HT-29 (cell line): ENCODE results near the gene B3GALT5. TPM values are rescaled to one million over a fixed set of nuclear protein-coding genes. Genes with fewer than 3 reads are reported as not detected.

Experiments
- DNase-seq: peaks from one replicate; pipeline ENCODE4 v3.0.0-alpha.2; 2015; ENCODE audit warnings: low spot score
- total RNA-seq: library from RNA; depleted of rRNA; stranded (reverse); fragments of >200 nt; shearing (Covaris generic); gene quantifications from 2 replicates; pipeline ENCODE4 v1.2.3, GENCODE V29; 2014; rRNA removed

The B3GALT5 gene
- total RNA-seq, 1 experiment from 2014 or later: 6.0 TPM

DNA sequence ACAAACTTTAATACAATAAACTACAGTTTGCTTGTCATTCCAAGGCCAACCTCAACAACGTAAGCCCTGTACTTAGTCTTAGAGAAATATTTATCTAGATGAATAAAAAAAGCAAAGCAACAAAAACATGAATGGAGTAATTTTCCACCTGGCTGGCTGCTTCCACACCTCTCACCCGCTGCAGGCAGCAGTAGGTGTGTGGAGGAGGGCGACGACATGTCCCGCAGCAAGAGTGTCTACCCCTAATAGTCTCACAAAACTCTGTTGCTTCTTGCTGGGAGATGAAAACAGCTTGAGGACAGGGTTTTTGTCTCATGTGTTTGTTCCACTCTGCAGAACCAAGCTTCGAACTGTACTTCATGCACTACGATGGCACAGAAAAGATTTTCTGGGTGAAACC, 83.5 kb downstream of the B3GALT5 start:
- no peak for DNase-seq

- DNase-seq: no peak
Measured at GRCh38 chr21:39696618-39697017, 83.9 kb downstream of the B3GALT5 start.

DNA sequence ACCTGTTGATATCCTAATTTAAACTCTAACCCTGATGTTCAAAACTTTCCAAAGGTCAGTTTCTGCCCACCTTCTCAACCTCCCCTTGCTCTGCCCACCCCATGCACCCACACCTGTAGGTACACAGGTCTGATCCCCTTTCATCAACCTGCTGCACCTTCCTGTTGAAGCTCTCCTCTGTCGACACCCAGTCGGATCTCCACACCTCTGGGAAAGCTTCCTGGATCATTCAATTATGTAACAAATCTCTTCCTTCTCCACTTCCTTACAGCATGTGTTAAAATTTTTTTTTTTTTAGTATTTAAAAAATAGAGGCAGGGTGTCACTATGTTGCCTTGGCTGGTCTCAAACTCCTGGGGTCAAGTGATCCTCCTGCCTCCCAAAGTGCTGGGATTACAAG, 87.6 kb downstream of the B3GALT5 start:
- DNase-seq: no peak

GRCh38 chr21:39703578-39703977, 90.8 kb downstream of the B3GALT5 start:
- no peak for DNase-seq

- DNase-seq: no peak
Measured at GRCh38 chr21:39705849-39706248, 93.1 kb downstream of the B3GALT5 start.

DNA sequence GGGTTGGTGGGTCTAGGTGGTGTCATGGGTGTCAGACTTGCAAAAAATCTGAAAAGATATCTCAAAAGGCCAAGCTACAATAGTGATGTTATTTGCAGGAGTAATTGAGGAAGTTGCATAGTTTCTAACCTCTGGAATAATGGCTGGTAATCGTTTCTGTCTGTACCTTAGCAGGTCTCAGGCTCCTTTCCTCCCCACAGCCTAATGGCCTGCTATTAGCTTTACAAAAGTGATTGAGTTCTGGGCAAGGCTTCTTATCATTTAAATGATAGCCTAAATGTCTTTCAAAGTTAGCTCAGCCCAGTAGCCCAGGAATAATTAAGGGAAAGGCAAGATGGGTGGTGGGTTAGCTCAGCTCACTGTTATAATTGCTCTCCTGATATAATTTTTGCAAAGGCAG, 94.6 kb downstream of the B3GALT5 start:
- no peak for DNase-seq

GRCh38 chr21:39710866-39711265, 98.1 kb downstream of the B3GALT5 start:
- DNase-seq: no peak

DNA sequence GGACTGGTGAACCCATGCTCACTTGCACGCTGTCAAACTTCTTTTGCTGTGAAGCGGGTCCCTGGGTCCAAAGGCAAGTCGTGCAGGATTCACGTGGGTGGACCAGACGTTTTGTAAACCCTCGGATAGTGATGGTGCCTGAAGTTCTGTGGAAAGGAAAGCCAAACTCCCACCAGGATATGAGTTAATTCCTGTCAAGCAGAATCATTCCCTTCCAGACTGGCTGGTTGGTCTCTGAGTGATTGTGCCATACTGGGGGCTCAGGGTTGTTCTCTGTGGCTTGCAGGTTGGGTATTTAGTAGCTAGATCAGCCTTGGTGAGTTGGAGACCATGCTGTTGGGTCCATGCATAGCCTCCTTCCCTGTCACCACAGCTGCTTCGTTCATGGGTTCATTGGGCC, 99.5 kb downstream of the B3GALT5 start:
- no peak for DNase-seq

DNA sequence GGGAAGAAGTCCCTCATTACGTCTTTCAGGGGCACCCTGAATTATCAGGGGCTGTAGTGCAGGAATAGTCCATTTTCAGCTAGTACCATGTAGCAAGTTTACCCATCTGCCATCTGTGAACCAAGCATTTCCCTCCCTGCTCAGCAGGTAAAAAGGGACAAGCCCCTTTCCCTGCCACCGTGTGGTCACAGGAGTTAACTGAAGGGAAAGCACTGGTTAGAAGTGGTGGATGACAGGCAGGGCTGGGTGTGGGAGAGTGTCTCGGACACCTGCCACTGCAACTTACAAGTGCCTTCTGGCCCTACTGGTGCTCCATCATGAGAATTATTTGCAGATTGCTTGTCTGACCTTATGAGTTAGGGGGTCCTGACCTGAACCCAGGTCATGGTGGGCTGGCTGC, 100.2 kb downstream of the B3GALT5 start:
- DNase-seq: peak; percentile 41

DNA sequence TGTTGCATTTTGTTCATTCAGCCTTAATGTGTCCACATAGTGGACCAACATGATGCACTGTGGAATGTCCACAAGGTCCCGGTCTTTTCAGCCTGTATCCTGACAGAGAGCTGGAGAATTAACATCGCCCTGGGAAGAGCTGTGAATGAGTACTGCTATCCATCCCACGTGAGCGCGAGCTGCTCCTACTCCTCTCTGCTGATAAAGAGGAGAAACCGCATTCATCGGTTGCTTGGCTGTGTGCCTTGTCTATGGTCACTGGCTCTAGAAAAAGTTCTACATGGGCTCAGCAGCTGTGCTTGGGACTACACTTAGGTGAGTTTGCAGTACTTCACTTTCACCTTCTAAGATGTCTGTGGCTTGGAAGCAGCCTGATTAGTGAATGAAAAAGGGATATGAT, 101.2 kb downstream of the B3GALT5 start:
- DNase-seq: no peak

- no peak for DNase-seq
Measured at GRCh38 chr21:39714331-39714730, 101.6 kb downstream of the B3GALT5 start.

- DNase-seq: peak; percentile 58
Measured at GRCh38 chr21:39715804-39716397, 103.2 kb downstream of the B3GALT5 start.

GRCh38 chr21:39720126-39720778, 107.5 kb downstream of the B3GALT5 start:
- no peak for DNase-seq

DNA sequence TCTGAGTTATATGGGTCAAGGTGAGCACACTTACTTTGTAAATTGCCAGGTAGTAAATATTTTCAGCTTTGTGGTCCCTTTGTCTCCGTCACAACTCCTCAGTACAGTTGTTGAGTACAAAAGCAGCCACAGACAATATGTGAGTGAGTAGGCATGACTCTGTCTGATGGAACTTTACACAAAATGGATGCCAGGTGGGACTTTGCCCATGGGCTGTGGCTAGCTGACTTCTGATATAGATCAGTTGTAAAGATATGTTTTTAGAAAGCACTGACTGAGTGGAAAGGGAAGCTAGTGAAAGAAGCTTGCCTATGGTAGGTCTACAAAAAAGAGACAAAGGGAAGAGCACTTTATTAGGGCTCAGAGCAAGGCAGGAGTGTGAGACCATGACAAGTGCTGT, 109.1 kb downstream of the B3GALT5 start:
- no peak for DNase-seq

Other genes with a start within 250 kb of the B3GALT5 start
- gene LCA5L, start 167.2 kb upstream of the B3GALT5 start, total RNA-seq: 0.81 TPM in 1 of 2 replicates, not detected in the other
- 0.89 TPM in 1 of 2 replicates, not detected in the other for gene SH3BGR, start 161.0 kb upstream of the B3GALT5 start, total RNA-seq
- 0.41 TPM in 1 of 2 replicates, not detected in the other for gene IGSF5, start 132.2 kb downstream of the B3GALT5 start, total RNA-seq